ENCODE measurements around the gene LRRTM4. TPM values are rescaled to one million over a fixed set of nuclear protein-coding genes. Genes with fewer than 3 reads are reported as not detected.

LRRTM4 gene
- total RNA-seq, 1 experiment from 2014 or later = 9.4 TPM

DNA sequence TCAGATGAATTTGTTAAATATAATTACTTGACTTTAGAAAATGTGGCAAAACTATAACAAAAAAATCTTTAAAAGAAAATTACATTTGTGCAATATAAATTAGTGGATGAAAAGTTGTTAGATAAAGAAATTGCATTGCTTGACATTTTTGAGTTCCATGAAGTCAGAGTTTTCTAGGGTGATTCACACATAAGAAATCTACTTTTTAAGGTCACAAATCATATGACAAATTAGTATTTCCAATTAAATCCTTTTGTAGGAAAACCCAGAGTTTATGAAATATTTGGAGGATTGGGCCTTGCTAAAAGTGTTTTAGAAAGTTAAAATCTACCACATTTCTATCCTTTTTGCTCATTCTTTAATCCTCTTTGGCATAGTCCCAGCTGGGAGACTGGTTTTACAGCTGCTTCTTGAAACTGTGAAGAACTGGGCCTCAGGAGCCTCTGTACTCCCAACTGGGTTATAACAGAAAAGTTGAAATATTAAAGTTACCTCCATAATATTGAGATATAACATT is 289.2 kb downstream of the LRRTM4 start (continued):
- TF ChIP-seq, protein P1, sequence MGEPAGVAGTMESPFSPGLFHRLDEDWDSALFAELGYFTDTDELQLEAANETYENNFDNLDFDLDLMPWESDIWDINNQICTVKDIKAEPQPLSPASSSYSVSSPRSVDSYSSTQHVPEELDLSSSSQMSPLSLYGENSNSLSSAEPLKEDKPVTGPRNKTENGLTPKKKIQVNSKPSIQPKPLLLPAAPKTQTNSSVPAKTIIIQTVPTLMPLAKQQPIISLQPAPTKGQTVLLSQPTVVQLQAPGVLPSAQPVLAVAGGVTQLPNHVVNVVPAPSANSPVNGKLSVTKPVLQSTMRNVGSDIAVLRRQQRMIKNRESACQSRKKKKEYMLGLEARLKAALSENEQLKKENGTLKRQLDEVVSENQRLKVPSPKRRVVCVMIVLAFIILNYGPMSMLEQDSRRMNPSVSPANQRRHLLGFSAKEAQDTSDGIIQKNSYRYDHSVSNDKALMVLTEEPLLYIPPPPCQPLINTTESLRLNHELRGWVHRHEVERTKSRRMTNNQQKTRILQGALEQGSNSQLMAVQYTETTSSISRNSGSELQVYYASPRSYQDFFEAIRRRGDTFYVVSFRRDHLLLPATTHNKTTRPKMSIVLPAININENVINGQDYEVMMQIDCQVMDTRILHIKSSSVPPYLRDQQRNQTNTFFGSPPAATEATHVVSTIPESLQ (CRISPR knock-in tag; IDR thresholded peaks at IDR 0.05) = no peak
- TF ChIP-seq, protein P2, sequence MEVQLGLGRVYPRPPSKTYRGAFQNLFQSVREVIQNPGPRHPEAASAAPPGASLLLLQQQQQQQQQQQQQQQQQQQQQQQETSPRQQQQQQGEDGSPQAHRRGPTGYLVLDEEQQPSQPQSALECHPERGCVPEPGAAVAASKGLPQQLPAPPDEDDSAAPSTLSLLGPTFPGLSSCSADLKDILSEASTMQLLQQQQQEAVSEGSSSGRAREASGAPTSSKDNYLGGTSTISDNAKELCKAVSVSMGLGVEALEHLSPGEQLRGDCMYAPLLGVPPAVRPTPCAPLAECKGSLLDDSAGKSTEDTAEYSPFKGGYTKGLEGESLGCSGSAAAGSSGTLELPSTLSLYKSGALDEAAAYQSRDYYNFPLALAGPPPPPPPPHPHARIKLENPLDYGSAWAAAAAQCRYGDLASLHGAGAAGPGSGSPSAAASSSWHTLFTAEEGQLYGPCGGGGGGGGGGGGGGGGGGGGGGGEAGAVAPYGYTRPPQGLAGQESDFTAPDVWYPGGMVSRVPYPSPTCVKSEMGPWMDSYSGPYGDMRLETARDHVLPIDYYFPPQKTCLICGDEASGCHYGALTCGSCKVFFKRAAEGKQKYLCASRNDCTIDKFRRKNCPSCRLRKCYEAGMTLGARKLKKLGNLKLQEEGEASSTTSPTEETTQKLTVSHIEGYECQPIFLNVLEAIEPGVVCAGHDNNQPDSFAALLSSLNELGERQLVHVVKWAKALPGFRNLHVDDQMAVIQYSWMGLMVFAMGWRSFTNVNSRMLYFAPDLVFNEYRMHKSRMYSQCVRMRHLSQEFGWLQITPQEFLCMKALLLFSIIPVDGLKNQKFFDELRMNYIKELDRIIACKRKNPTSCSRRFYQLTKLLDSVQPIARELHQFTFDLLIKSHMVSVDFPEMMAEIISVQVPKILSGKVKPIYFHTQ (CRISPR knock-in tag; IDR thresholded peaks at IDR 0.05) = no peak
- TF ChIP-seq SOX15 (CRISPR knock-in tag; IDR thresholded peaks at IDR 0.05) (no peak), NR1H2 (CRISPR knock-in tag; IDR thresholded peaks at IDR 0.05) (no peak), TEAD1 (CRISPR knock-in tag; IDR thresholded peaks at IDR 0.05) (no peak), SMAD3 (CRISPR knock-in tag; IDR thresholded peaks at IDR 0.05; ENCODE audit: borderline replicate concordance) (no peak), ZBTB21 (CRISPR knock-in tag; IDR thresholded peaks at IDR 0.05; ENCODE audit: borderline replicate concordance) (no peak), ATF1 (CRISPR knock-in tag; IDR thresholded peaks at IDR 0.05) (no peak), JAZF1 (CRISPR knock-in tag; IDR thresholded peaks at IDR 0.05) (no peak)
- TF ChIP-seq, protein P3, sequence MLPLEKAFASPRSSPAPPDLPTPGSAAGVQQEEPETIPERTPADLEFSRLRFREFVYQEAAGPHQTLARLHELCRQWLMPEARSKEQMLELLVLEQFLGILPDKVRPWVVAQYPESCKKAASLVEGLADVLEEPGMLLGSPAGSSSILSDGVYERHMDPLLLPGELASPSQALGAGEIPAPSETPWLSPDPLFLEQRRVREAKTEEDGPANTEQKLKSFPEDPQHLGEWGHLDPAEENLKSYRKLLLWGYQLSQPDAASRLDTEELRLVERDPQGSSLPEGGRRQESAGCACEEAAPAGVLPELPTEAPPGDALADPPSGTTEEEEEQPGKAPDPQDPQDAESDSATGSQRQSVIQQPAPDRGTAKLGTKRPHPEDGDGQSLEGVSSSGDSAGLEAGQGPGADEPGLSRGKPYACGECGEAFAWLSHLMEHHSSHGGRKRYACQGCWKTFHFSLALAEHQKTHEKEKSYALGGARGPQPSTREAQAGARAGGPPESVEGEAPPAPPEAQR (CRISPR knock-in tag; IDR thresholded peaks at IDR 0.05) = no peak

DNA sequence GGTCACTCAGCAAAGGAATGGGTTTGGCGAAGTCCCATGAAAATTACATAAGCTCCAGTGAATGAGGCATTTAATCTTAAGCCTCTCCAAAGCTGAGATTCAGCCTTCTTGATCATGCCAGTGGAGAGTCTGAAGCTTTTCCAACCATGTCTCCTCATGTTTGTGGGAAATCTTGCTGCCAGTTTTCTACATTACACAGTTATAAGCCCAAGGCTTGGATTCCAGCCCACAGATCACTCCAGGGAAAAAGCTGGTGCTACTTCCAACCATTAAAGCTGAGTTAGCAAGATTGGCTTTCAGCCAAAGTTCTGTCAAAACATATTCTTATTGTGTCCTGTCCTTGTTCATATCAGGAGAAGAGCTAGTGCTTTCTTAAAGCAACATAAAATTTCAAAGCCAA is 293.8 kb downstream of the LRRTM4 start:
- DNase-seq (ENCODE audit: low spot score) (no peak), ATAC-seq (no peak)
- H3K27ac Mint-ChIP-seq = no peak overlapping the region
- no peaks in the 10 kb centered on the region for H3K4me1 Mint-ChIP-seq
- H3K4me3 Mint-ChIP-seq = no peak overlapping the region
- no peaks in the 10 kb centered on the region for H3K27me3 Mint-ChIP-seq (ENCODE audit: low read depth)
- no peaks in the 10 kb centered on the region for H3K36me3 Mint-ChIP-seq
- ChIA-PET POLR2A (no interaction called here), CTCF (interaction anchor here (0.6 kb wide), 1 partner anchor 384 kb away, joined by 3 read pairs; no protein-coding TSS in a partner anchor)
- TF ChIP-seq TEAD4 (CRISPR knock-in tag; IDR thresholded peaks at IDR 0.05) = no peak
- TF ChIP-seq SOX15 (CRISPR knock-in tag; IDR thresholded peaks at IDR 0.05) = no peak
- TF ChIP-seq, protein P4, sequence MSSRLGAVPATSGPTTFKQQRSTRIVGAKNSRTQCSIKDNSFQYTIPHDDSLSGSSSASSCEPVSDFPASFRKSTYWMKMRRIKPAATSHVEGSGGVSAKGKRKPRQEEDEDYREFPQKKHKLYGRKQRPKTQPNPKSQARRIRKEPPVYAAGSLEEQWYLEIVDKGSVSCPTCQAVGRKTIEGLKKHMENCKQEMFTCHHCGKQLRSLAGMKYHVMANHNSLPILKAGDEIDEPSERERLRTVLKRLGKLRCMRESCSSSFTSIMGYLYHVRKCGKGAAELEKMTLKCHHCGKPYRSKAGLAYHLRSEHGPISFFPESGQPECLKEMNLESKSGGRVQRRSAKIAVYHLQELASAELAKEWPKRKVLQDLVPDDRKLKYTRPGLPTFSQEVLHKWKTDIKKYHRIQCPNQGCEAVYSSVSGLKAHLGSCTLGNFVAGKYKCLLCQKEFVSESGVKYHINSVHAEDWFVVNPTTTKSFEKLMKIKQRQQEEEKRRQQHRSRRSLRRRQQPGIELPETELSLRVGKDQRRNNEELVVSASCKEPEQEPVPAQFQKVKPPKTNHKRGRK (CRISPR knock-in tag; IDR thresholded peaks at IDR 0.05; ENCODE audit: borderline replicate concordance) = no peak
- no peak for TF ChIP-seq CREM (CRISPR knock-in tag; IDR thresholded peaks at IDR 0.05)
- TF ChIP-seq TCF7 (CRISPR knock-in tag; IDR thresholded peaks at IDR 0.05; ENCODE audit: low read depth) = no peak
- TF ChIP-seq ZNF396 (CRISPR knock-in tag; IDR thresholded peaks at IDR 0.05; ENCODE audit: borderline replicate concordance) = no peak
- peaks cover 4% of the 10 kb centered on the region for H3K9me3 Mint-ChIP-seq

DNA sequence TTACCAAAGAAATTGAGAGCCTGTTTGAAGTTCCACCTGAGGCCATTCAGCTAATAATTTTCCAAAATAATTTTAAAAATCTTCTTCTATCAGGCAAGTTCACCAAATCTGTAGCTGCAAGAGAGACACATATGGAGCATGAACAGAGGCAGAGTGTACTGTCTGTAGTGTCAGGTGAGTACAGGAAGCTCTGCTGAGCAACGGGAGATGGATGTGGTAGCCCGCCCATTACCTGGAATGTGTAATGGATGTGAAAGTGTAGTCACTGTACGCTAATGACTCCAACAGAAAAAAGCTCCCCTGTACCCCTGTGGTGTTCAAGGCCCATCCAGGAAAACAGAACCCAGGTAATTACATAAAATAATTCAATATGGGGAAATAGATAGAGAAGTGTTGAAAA is 311.5 kb downstream of the LRRTM4 start:
- Mint-ChIP-seq H3K9me3 (no peaks in the 10 kb centered on the region), H3K36me3 (no peaks in the 10 kb centered on the region), H3K27ac (no peak overlapping the region), H3K27me3 (ENCODE audit: low read depth) (no peaks in the 10 kb centered on the region), H3K4me1 (no peaks in the 10 kb centered on the region), H3K4me3 (no peak overlapping the region)
- ChIA-PET CTCF (no interaction called here), POLR2A (no interaction called here)
- DNase-seq (ENCODE audit: low spot score) = no peak
- no peak for ATAC-seq
- TF ChIP-seq, protein P5, sequence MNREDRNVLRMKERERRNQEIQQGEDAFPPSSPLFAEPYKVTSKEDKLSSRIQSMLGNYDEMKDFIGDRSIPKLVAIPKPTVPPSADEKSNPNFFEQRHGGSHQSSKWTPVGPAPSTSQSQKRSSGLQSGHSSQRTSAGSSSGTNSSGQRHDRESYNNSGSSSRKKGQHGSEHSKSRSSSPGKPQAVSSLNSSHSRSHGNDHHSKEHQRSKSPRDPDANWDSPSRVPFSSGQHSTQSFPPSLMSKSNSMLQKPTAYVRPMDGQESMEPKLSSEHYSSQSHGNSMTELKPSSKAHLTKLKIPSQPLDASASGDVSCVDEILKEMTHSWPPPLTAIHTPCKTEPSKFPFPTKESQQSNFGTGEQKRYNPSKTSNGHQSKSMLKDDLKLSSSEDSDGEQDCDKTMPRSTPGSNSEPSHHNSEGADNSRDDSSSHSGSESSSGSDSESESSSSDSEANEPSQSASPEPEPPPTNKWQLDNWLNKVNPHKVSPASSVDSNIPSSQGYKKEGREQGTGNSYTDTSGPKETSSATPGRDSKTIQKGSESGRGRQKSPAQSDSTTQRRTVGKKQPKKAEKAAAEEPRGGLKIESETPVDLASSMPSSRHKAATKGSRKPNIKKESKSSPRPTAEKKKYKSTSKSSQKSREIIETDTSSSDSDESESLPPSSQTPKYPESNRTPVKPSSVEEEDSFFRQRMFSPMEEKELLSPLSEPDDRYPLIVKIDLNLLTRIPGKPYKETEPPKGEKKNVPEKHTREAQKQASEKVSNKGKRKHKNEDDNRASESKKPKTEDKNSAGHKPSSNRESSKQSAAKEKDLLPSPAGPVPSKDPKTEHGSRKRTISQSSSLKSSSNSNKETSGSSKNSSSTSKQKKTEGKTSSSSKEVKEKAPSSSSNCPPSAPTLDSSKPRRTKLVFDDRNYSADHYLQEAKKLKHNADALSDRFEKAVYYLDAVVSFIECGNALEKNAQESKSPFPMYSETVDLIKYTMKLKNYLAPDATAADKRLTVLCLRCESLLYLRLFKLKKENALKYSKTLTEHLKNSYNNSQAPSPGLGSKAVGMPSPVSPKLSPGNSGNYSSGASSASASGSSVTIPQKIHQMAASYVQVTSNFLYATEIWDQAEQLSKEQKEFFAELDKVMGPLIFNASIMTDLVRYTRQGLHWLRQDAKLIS (CRISPR knock-in tag; IDR thresholded peaks at IDR 0.05; ENCODE audit: borderline replicate concordance) = no peak
- TF ChIP-seq RELA (CRISPR knock-in tag; IDR thresholded peaks at IDR 0.05; ENCODE audit: borderline replicate concordance) (no peak), ZNF671 (CRISPR knock-in tag; IDR thresholded peaks at IDR 0.05) (no peak), ETV6 (CRISPR knock-in tag; IDR thresholded peaks at IDR 0.05) (no peak), MYBL2 (CRISPR knock-in tag; IDR thresholded peaks at IDR 0.05) (no peak), ZNF263 (CRISPR knock-in tag; IDR thresholded peaks at IDR 0.05; ENCODE audit: low read depth) (no peak), ELF4 (CRISPR knock-in tag; IDR thresholded peaks at IDR 0.05; ENCODE audit: low read depth) (no peak), ZNF423 (CRISPR knock-in tag; IDR thresholded peaks at IDR 0.05) (no peak), SMAD4 (CRISPR knock-in tag; IDR thresholded peaks at IDR 0.05) (no peak)

All from WTC11 (cell line).